Stomach (tissue), 4 donors: ENCODE data around the gene GRAMD4.
"Not testable (repeated sequence)": the region's sequence is repeated elsewhere in the genome, so short reads cannot be mapped to it uniquely, and the experiment has no call there.

Source experiments
- CTCF ChIP-seq, 7 experiments: fragments of 450-650 bp in 4 of 7; fragments of 200-600 bp in 3 of 7; sonication (generic) in 3 of 7; IDR thresholded peaks; one replicate each; pipeline ENCODE4 v1.5.1; 2016 to 2019; ENCODE audit warnings: antibody characterized with exemption in 7 of 7, control low read depth in 2 of 7, mild to moderate bottlenecking in 1 of 7
- EP300 ChIP-seq: sonication (generic); formaldehyde crosslinking; IDR thresholded peaks from one replicate; pipeline ENCODE4 v1.6.1; 2017; ENCODE audit warnings: antibody characterized with exemption
- POLR2A ChIP-seq, 4 donors: fragments of 450-650 bp; IDR thresholded peaks; one replicate each; pipeline ENCODE4 v1.6.1; 2016; ENCODE audit warnings: antibody characterized with exemption in 4 of 4, control low read depth in 2 of 4, mild to moderate bottlenecking in 1 of 4, moderate library complexity in 1 of 4
- POLR2AphosphoS5 ChIP-seq, 3 donors: sonication (generic); formaldehyde crosslinking; IDR thresholded peaks; one replicate each; pipeline ENCODE4 v1.6.1; 2016; ENCODE audit warnings: antibody characterized with exemption in 3 of 3

- TF ChIP-seq CTCF (IDR thresholded peaks at IDR 0.05); POLR2A (IDR thresholded peaks at IDR 0.05); POLR2AphosphoS5 (IDR thresholded peaks at IDR 0.05); EP300: not testable (repeated sequence)
Measured at GRCh38 chr22:46621243-46621930, 1.2 kb downstream of the GRAMD4 start.
